HG02798 (cell line): Measurements from ENCODE around the gene MYH10.

Experiments used
- ATAC-seq: cut with Tn5 transposase; IDR thresholded peaks from one replicate; pipeline ENCODE4 v1.9.1; 2021; ENCODE audit warnings: mild to moderate bottlenecking; ENCODE audit not compliant: unreplicated experiment, poor library complexity

The MYH10 gene

GRCh38 chr17:8426094-8426720 is 204.3 kb downstream of the MYH10 start:
- no peak for ATAC-seq
